ENCODE measurements around the gene MRPS14.

MRPS14 gene

DNA sequence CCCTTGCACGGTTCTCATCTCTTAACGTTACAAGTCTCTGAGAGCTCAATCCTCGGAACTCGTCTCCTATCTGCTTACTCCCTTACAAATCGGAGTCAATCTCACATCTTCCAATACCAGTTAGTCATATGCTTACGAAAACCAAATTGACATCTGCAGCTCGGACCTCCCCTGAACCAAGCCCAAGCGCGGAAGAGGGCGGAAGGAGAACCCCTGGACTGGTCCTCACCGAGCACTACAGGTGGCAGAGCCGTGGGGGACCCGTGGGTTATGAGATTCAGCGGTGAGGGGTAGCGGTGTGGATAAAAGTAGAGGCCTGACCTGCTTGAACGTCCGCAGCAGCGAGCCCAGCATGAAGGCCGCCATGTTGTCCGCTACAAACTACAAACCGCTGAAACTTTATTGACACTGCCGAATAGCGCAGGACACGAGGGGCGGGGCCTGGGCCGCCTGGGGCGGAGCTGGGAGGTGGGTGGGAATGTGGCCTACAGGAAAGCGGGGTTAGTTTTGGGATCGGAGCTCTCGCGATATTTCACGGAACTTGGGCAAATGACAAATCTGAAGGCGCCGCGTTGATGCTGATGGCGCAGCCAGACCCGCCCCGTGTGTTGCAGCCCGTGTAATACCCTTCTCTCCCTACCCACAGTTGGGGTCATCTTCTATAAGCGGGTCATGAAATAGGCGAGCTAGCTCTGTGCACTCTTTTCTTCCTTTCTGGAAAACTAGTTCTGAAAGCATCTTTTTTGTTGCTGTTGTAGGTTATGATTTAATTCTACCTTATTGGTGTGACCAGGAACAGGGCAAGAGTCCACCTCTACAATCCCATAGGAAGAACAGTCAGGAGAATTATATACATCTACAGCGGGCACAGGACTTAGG lies at the start of gene MRPS14:
Gene MRPS14, minus strand, starts transcription at position 383 of the 879 bp plus-strand sequence. Its CDS starts 17 bp downstream, at position 366.
- TF ChIP-seq, protein P1, sequence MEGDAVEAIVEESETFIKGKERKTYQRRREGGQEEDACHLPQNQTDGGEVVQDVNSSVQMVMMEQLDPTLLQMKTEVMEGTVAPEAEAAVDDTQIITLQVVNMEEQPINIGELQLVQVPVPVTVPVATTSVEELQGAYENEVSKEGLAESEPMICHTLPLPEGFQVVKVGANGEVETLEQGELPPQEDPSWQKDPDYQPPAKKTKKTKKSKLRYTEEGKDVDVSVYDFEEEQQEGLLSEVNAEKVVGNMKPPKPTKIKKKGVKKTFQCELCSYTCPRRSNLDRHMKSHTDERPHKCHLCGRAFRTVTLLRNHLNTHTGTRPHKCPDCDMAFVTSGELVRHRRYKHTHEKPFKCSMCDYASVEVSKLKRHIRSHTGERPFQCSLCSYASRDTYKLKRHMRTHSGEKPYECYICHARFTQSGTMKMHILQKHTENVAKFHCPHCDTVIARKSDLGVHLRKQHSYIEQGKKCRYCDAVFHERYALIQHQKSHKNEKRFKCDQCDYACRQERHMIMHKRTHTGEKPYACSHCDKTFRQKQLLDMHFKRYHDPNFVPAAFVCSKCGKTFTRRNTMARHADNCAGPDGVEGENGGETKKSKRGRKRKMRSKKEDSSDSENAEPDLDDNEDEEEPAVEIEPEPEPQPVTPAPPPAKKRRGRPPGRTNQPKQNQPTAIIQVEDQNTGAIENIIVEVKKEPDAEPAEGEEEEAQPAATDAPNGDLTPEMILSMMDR (IDR thresholded peaks at IDR 0.05) = no peak
- peak; percentile 98 to 99 for DNase-seq
- H3K4me3 ChIP-seq = peak within 1 kb of the TSS; percentile 76 to 95
- peaks cover 0 to 20% (median 7%) of the 10 kb centered on the region in 4 donors for H3K4me1 ChIP-seq
- peaks cover 0 to 2% (median 2%) of the 10 kb centered on the region in 3 donors for H3K36me3 ChIP-seq
- no peaks in the 10 kb centered on the region for H3K9me3 ChIP-seq
- H3K27ac ChIP-seq = peak within 1 kb of the TSS; percentile 80 to 86
- H3K27me3 ChIP-seq = no peaks in the 10 kb centered on the region
- intact Hi-C loops (cut with DNase I; ENCODE audit: low total_unique reads) = no loop called here

DNA sequence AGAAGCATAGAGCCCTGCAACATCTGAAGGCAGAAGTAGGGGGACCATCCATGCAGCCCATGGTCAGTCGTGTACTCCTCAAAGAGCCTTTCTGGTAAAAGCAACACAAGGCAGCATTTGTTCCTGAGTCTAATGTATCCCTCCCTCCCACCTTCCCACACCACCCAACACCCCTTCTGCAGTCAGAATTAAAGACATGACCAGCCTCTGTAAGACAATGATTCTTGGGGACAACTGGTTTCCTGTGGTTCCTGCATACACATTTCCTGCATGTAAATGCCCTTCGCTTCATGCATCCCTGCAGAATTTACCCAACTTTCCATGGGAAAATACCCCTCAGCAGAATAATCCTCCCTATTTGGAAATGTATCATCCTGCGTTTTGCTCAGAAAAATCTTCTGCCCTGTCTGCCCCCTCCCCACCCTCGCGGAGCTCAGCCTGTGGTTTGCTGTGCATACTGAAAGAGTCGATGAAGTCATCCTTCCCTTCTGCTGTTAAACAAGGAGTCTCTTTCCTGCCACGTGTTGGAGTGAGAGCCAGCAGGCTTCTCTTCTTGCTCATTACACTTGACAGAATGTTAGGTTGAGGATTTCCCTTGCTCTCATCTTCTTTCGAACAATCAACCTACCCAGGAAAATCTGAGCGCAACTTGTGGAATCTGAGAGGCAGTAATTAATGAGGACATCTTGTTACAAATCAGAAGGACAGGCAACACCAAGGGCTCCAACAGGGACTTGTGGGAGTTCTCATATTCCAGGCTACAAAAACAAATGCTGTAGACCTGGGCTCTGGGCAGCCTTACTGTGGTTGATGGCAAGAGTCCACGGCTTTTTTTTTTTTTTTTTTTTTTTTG lies 49.1 kb upstream of the MRPS14 start:
- Histone ChIP-seq H3K4me1 (peaks cover 0 to 15% (median 7%) of the 10 kb centered on the region in 4 donors), H3K36me3 (no peaks in the 10 kb centered on the region), H3K4me3 (no peak overlapping the region), H3K9me3 (no peaks in the 10 kb centered on the region), H3K27ac (no peak overlapping the region), H3K27me3 (peaks cover 0 to 12% of the 10 kb centered on the region in 2 donors)
- TF ChIP-seq, protein P1 (IDR thresholded peaks at IDR 0.05) = no peak
- intact Hi-C loops (cut with DNase I; ENCODE audit: low total_unique reads) = no loop called here
- DNase-seq = peak in 1 of 2 donors; percentile 25

DNA sequence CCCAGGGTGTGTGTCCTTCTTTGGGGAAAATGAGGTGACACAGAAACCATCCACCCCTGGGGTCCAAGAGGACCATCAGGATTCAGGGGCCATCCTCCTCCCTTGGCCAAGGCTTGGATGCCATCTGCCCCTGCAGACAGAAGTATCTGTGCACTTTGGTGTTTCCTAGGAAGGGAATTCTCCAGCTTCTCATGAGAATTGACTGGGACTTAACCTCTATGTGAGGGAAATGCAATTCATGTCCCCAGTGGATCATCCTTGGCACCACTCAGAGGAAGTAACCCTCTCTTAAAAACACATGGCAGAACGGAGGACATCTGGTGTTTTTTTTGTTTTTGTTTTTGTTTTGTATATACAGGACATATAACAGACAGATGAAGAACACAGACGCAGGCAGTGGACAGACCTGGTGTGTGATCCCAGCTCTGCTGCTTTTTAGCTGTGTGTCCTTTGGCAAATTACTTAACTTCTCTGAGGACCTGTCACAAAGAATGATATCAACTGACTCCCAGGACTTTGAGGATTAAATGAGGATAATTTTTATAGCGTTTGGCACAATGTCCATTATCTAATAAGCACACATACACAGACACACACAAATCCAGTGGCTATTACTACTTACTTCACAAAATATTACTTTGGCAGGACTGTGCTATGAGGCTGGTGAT lies 48.2 kb upstream of the MRPS14 start:
- TF ChIP-seq, protein P1 (IDR thresholded peaks at IDR 0.05) = no peak
- H3K27me3 ChIP-seq = peaks cover 0 to 12% of the 10 kb centered on the region in 2 donors
- peaks cover 0 to 15% (median 7%) of the 10 kb centered on the region in 4 donors for H3K4me1 ChIP-seq
- no peak for DNase-seq
- H3K4me3 ChIP-seq = no peak overlapping the region
- H3K9me3 ChIP-seq = no peaks in the 10 kb centered on the region
- H3K36me3 ChIP-seq = no peaks in the 10 kb centered on the region
- intact Hi-C loops (cut with DNase I; ENCODE audit: low total_unique reads) = no loop called here
- no peak overlapping the region for H3K27ac ChIP-seq

DNA sequence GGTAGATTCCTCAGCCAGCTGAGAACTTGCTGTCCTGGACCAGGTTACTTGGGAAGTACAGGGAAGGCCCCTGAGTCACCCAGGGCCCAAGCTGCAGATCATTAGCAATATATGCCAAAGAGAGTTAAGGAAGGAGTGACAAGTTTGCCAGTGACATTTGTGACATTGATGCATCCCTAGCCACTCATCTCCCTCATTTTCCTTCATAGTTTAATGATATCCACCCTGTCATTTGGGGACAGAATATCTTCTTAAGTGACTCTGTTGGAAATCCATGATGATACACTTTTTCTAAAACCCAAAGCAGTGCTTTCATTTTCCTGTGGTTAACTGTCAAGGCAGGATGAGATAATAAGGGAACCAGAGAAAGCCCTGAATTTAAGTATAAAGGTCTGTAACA lies 47.6 kb upstream of the MRPS14 start:
- intact Hi-C loops (cut with DNase I; ENCODE audit: low total_unique reads) = no loop called here
- Histone ChIP-seq H3K36me3 (no peaks in the 10 kb centered on the region), H3K27ac (no peak overlapping the region), H3K4me1 (peaks cover 0 to 15% (median 7%) of the 10 kb centered on the region in 4 donors), H3K9me3 (no peaks in the 10 kb centered on the region), H3K4me3 (no peak overlapping the region), H3K27me3 (peaks cover 0 to 12% of the 10 kb centered on the region in 2 donors)
- no peak for DNase-seq
- TF ChIP-seq, protein P1 (IDR thresholded peaks at IDR 0.05) = no peak

Data from tibial artery (tissue), 4 donors.